Inflammatory macrophage treated with lipopolysaccharide for 4 hours (primary cell): Measurements from ENCODE around the gene IQCF5.
"Not testable (repeated sequence)": the region's sequence is repeated elsewhere in the genome, so short reads cannot be mapped to it uniquely, and the experiment has no call there.

ENCODE experiments used
- DNase-seq: peaks from one replicate; pipeline ENCODE4 v3.0.0-alpha.2; 2020

The IQCF5 gene

DNA sequence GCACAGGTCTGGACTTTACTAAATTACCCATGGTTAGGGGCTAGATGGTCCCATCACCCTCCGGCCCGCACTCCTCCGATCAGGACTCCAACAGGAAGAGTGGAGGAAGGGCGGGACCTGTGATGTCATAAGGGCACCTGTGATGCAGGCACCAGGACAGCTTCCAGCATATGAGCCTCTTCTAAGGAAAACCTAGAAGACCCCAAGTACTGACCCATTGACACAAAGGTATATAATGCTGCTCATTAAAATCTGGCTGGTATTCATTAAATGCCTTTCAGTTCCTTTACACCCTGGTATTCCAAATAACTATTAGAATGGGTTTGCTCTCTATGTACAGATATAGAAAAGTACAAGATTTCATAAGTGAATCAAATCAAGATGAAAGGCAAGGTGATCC is at the start of gene IQCF5:
Gene IQCF5, minus strand, starts transcription at position 101 of the 400 bp plus-strand sequence. Its CDS starts 70 bp downstream, at position 31.
- no peak for DNase-seq

DNA sequence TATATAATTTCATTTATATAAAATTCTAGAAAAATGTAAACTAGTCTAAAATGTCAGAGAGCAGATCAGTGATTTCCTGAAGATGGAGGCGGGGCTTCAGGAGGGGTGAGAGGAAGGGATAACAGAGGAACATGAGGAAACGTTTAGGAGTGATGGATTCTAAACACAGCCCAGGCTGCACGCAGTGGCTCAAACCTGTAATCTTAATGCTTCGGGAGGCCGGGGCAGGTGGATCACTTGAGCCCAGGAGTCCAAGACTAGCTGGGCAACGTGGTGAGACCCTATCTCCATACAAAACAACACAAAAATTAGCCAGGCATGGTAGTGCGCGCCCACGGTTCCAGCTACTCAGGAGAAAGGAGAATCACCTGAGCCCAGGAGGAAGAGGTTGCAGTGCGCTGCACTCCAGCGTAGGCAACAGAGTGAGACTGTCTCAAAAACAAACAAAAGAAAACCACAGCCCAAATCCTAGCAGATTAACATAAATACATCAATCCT is 45.7 kb upstream of the IQCF5 start:
- no peak for DNase-seq

DNA sequence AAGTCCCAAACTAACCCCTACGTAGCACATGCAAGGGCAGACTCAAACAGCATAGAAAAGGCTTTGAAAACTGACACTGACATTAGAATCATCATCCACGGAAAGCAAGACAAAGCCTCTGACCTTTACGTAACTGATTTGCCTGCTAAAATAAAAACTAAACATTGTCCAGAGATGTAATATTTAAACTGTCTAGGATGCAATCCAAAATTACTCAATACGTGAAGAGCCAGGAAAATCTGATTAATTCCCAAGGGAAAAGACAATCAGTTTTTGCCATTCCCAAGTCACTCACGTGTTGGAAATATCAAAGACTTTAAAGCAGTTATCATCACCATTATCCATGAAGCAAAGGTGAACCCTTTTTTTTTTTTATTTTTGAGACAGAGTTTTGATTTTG is 41.0 kb upstream of the IQCF5 start:
- DNase-seq, result no peak

DNA sequence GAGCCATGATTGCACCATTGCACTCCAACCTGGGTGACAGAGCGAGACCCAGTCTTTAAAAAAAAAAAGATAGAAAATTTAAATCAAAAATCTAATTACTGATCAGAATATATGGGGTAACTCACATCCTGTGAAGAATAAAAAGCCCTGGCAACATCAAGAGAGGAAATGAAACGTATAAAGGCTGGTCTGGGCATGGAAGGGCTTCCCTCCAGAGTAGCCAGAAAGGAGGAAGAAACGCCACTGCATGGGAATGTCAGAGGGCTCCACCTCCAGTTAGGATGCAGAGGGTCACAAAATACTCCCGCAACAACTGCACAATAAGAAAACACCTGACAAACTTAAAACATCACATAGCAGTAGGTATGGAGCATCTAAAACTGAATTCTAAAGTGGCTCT is 32.6 kb upstream of the IQCF5 start:
- DNase-seq, result no peak

DNA sequence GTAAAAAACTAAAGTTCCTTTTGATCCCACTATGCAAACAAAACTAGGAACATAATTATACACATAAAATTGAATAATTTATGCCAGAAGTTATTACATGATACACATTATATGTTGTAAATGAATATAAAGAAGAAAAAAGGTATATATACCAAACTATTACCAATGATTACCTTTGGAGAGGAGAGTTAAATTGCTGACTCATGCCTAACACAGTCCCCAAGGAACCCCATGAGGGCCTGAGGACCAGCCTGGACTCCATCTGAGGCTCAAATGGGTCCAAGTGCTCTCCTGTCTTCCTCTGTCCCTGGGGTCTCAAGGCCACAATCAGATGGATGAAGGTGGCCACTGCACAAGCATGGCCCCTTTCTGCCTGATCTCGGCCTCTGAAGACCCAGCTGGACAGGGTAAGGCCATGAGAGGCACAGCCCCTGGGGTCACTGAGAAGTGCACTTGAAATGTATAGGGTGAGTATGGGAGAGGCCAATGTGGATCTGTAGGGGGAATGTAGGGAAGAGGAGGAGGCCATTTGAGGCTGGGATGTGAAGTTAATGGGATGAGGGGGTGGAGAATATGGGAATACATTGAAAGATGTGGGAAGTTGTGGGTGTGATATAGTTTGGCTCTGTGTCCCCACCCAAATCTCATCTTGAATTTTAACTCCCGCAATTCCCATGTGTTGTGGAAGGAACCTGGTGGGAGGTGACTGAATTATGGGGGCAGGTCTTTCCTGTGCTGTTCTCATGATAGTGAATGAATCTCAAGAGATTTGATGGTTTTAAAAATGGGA is 28.8 kb upstream of the IQCF5 start:
- DNase-seq, result no peak

DNA sequence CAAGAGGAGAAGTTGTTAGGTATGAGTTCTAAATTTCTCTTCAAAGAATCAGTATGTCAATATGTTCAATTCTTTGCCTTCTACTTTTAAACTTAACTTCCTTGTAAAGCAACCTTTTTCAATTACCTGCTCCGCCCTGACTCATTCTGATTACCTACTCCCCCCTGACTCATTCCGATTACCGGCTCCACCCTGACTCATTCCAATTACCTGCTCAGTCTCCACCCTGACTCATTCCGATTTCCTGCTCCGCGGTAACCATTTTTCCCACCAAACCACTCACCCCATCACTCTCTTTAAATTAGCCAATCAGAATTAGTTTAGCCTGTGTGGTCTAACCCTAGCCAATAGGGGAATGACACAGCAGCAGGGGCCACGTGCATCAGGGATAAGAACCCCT is 27.0 kb upstream of the IQCF5 start:
- DNase-seq, result not testable (repeated sequence)

DNA sequence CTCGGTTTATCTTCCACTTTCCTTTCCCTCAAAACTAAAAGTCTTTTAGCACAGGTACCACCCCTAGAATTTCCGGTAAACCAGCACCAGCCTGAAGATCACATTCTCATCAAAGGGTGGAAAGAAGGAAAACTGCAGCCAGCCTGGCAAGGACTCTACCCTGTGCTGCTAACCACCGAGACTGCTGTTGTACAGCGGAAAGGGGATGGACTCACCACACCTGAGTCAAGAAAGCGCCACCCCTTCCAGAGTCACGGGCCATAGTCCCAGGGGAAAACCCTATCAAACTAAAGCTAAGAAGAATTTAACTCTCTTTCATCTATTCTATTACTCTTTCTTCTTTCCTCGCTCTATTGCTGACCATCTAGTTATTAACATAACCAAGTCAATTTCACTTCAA is 24.6 kb upstream of the IQCF5 start:
- not testable (repeated sequence) for DNase-seq

DNA sequence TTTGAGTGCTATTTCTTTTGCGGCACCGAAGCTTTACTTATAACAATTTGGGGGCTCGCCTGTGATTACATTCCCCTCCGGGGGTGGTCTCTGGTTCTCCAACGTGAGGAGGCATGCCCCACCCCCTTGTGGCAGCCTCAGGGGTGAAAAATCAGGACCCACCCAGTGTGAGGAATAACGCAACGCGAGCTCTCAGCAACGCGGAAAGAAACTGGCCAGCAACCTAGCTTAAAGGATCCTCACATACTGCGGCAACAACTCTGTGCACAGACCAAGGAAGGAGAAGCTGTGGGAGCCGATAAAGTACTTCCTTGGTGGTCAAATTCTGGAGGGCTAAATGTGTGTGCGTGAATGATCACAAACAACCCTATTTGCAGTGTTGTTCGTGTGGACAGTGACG is 22.0 kb upstream of the IQCF5 start:
- DNase-seq, result no peak

DNA sequence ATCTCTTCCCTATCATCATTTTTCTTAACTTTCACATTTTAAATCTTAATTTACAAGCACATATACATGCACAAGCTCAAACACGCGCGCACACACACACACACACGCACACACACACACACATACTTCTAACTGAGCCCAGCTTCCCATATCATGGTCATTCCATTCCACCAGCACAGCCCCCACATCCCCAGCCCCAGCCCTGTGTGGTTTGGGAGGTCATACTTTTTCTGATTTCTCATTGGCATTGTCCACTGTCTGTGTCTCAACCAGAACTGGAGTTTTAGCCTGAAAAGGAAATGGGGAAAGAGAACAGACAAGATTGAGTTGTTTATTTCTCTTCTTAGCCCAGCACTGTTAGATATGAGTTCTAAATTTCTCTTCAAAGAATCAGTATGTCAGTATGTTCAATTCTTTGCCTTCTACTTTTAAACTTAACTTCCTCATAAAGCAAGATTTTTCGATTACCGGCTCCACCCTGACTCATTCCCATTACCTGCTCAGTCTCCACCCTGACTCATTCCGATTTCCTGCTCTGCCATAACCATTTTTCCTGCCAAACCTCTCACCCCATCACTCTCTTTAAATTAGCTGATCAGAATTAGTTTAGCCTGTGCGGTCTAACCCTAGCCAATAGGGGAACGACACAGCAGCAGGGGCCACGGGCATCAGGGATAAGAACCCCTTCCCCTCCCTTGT is 21.4 kb upstream of the IQCF5 start:
- DNase-seq, result no peak

DNA sequence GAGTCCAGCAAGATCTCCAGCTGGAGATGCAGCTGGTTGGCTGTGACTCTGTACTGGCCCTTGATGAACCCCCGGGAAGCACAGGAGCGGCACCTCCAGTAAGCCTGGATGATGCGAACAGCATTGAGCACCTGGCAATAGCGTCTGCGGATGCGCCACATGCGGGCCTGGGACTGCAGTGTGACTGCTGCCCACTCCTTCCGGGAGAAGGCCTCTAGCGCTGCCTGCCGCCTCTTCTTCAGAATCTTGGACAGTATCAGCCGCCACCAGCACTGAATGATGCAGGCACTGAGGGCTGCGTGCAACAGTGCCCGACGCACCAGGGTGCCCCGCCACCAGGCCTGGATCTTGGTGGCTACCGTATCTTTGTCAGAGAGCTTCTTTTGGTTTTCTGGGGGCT is 19.5 kb upstream of the IQCF5 start:
- no peak for DNase-seq

DNA sequence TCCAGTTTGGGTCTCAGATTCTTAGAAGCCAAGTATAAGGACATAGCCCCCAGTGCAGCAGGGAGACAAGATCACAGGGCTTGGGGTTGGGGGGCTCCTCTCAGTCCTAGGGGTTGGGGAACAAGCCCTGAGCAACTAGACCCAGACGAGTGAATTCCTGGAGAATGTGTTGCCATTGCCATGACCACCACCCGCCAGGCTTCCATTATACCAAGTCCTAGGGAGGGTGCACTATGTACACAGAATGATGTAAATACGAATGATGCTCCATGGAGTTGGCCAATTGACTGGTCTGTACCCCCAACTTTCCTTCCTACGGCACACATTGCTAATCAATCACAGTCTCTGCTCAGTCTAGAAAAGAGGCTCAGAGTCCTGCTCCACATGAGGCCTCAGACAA is 19.0 kb upstream of the IQCF5 start:
- DNase-seq, result no peak

DNA sequence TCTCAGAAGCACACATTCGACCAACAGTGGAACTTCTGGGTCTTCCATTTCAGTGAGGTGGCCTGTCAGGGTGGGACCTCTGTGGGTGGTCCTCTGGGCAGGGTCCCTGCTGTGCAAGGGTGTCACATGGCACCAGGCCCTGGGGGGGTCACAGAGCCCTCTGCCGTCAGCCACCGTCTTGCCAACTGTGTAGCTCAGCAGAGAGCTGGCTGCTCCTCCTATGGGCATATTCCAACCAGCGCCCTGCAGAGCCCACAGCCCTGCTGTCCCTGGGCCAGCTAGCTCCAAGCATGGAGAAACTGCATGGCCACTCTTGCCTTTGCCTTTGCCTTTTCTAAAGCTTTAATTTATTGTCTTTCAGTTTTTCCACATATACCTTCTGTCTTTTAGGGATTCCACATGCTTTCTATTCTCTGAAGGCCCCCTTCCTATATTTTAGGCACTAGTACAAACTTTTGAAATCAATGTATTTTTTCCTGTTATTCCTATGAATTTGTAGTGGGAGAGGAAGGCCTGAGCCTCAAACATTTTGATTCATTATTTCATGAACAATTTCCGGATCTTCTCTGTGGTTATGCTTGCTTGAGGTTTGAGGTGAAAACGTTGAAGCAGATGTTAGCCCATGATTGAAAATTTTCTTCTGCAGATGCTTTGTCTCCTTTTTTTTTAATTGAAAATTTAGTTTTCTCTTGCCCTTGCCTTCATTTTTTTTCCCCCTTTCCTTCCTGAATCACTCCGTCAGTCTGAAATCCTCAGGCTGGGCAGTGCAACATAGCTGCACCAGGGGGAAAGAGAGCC is 16.0 kb upstream of the IQCF5 start:
- no peak for DNase-seq

DNA sequence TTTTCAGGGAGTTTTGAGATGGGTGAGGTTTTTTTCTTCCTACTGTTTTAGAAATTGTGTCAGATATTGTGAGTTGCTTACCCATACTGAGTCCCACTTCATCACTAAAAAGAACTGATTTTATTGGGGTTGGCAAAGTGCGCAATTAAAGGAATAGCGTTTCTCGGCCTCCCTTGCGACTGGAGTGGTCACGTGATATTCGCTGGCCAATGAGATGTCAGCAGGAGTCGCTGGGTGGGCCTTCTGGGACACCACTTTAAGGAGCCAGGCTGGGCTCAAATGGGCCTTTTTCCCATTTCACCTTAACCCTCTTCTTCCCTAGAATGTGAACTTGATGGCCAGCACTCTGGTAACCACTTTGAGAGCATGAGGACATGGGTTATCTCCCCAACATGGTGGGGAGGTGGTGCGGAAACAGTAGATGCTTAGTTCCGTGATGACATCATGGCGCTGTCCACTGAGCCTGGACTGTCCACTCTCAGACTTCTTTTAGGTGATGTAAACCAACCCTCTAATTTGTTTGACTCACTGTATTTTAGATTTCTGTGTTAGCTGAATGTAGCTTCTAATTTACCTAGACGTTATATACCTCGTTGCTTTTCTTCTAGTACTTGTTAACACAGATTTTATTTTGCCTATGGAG is 13.2 kb upstream of the IQCF5 start:
- DNase-seq, result no peak

DNA sequence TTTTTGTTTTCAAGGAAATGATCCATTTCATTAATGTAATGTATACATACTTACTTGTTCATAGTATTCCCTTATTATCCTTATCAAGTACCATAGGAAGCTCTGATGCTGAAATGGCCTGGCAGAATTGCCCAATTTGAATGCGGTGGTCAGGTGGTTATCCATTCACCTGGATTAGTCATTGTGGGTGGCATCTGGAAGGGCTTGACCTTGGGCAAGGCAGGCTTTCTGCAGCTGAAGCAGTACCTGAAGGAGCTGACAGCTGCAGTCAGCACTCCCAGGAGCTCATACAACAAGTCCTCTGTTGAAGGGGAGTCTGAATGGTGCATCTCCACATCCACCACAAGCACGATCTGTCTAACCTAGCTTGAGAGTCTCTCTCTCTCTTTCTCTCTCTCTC is 12.2 kb upstream of the IQCF5 start:
- no peak for DNase-seq

DNA sequence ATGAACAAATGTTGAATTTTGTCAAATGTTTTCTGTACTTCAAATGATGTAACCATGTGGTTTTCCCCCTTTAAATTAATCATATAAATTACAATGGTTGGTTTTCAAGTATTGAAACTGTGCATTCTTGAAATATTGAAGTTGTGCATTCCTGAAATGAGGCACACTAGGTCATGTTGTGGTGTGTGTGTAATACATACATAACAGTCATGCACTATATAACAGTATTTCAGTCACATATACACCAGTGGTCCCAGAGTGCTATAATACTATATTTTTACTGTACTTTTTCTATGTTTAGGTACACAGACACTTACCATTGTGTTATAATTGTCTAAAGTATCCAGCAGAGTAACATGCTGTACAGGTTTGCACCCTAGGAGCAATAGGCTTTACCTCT is 11.0 kb upstream of the IQCF5 start:
- DNase-seq, result no peak

DNA sequence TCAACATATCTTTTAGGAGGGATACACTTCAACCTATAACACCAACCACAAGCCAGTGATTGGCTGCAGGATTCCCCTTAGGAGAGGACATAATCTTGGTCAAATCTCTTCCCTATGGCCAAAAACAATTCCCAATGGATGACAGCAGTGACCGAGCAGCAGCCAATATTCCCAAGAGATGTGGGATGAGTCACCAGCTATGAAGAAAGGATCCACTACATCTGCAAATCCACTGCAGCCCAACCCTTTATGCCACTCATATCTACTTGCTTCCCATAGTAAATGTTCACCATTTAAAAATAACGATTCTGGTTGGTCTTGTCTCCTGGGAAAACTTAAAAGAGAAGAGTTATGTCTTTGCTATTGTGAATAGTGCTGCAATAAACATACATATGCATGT is 4.5 kb upstream of the IQCF5 start:
- no peak for DNase-seq

DNA sequence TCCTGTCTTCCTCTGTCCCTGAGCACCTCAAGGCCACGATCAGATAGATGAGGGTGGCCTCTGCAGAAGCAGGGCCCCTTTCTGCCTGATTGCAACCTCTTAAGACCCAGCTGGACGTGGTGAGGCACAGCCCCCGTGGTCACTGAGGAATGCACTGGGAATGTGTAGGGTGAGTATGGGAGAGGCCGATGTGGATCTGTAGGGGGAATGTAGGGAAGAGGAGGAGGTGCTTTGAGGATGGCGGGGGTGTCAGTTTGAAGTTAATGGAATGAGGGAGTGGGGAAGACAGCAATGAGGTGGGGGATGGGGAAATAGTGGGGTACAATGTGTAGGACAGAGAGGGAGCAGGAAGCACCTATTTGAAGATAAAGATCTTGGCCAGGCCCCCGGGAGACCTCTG is 785 bp upstream of the IQCF5 start:
- no peak for DNase-seq

DNA sequence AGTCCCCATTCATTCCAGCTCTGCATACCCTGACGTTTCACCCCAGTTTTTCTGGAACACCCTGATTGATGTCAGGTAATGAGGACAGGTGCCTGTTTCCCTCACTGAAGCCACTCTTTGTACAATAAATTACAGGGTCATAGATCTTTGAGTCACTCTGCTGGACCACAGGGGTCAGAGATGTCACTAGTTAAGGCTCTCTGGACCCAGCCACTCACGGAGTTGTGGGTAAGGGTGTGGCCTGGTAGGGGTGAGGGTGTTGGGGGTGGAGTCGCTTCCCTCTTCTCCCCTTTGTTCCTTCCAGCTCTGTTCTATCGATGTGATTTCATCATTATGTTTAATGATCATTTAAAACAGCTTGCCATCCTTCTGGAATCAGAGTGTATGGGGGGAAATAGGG is 512 bp downstream of the IQCF5 start:
- no peak for DNase-seq

DNA sequence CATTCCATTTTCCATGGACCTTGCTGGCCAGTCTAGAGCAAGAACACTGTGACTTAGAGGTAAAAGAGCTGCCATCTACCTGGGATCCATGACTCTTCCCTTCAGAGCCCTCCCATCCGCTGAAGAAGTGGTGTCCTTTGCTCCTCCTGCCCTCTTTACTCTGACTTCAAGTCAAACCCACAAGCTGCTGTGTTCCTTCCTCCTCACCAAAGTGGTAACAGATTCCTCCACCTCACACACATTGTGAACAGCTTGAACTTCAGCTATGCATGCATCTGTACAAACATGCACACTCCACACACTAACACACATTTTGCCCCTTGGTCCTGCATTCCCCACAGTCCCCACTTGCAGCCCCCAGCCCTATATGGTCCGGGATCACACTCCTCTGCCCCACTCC is 990 bp downstream of the IQCF5 start:
- no peak for DNase-seq

DNA sequence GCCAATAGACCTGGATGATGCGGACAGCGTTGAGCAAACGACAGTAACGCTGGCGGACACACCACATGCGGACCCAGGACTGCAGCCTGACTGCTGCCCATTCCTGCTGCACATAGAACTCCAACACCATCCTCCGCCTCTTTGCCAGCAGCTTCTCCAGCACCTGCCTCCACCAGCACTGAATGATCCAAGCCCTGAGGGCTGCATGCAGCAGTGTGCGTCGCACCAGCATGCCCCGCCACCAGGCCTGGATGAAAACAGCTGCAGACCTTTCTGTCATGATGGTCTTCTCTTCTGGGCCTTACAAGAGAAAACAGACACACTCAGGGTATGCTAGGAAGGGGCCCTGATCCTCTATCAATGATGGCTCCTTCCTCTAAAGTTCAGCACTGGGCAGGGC is 1.5 kb downstream of the IQCF5 start:
- no peak for DNase-seq

DNA sequence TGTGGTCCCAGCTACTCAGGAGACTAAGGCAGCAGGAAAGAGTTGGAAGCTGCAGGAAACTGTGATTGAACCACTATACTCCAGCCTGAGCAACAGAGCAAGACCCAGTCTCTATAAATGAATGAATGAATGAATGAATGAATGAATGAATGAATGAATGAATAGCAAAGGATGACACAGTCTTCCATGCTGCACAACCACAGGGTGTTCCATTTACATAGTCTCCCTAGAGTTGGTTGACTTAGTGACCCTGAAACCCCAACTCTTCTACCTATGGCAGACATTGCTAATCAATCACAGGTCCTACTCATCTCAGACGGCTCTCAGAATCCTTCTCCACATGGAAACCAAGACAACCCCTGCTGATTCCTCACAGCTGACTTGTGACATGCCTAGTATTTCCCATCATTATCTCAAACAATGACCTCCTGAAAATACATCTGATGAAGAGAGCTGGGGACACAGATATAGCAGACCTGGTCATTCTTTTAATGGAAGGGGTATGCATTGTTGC is 2.1 kb downstream of the IQCF5 start:
- no peak for DNase-seq

DNA sequence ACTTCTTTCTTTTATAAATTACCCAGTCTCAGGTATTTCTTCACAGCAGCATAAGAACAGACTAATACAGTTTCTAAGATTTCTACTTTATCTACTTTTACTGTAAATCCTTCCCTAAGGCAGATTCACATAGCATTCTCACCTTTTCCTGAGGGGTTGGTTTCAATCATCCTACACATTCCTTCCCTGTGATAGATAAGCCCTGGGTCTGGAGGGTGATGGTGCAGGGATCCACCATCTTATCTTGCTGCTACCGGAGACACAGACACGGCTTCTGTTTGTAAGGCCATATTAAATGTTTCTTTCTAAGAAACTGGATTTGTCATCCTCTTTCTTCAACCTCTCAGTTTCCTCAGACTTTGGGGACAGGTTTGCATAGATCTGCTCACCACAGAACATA is 6.1 kb downstream of the IQCF5 start:
- DNase-seq, result no peak

DNA sequence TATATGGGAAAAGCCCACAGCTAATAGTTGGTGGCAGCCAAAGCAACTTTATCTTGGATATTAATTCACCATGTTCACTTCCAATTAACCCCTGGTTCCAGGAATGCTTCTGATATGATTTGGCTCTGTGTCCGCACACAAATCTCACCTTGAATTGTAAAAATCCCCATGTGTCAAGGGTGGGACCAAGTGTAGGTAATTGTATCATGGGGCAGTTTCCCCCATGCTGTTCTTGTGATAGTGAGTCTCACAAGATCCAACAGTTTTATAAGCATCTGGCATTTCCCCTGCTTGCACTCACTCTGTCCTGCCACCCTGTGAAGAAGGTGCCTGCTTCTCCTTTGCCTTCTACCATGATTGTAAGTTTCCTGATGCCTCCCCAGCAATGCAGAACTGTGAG is 6.5 kb downstream of the IQCF5 start:
- DNase-seq, result not testable (repeated sequence)
